ENCODE data around the gene CBX5.

The CBX5 gene

DNA sequence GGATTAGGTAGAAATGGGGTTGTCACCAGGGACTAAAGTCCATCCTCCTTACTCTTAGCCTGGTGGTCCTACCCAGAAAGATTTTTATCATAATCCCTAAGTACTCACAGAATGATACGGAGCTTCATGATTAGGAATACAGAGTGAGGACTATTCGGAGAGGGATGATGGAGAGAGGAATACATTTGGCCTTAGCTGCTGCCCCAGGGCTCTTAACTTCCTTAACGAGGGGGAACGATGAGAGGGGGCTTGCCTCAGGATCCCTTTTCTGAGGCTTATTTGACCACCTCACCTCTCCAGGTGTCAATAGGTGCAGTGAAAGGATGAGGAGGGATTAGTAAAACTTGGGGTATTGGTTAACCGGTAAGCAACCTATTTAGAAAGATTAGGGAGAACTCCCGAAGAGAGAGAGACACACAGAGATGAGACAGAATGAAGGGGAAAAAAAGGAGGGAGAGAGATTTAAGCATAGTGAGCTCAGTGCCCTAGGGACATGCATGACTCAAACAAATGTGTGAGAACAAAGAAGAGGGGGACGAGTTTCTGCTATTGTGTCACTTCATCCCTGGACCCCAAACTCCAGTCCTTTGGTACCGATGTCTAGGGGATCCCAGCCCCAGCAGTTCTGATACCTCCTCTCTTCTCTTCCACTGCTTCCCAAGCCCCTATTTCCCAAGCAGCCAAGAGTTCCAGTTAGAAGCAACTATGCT is 19.7 kb upstream of the CBX5 start:
- TF ChIP-seq, protein P1, sequence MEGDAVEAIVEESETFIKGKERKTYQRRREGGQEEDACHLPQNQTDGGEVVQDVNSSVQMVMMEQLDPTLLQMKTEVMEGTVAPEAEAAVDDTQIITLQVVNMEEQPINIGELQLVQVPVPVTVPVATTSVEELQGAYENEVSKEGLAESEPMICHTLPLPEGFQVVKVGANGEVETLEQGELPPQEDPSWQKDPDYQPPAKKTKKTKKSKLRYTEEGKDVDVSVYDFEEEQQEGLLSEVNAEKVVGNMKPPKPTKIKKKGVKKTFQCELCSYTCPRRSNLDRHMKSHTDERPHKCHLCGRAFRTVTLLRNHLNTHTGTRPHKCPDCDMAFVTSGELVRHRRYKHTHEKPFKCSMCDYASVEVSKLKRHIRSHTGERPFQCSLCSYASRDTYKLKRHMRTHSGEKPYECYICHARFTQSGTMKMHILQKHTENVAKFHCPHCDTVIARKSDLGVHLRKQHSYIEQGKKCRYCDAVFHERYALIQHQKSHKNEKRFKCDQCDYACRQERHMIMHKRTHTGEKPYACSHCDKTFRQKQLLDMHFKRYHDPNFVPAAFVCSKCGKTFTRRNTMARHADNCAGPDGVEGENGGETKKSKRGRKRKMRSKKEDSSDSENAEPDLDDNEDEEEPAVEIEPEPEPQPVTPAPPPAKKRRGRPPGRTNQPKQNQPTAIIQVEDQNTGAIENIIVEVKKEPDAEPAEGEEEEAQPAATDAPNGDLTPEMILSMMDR (IDR thresholded peaks at IDR 0.05; ENCODE audit: insufficient read depth, low read depth, low read length, missing control alignments): no peak
- no peak for DNase-seq (ENCODE audit: low read depth)
- no peak overlapping the region for H3K4me3 ChIP-seq (ENCODE audit: low read depth, low read length)

DNA sequence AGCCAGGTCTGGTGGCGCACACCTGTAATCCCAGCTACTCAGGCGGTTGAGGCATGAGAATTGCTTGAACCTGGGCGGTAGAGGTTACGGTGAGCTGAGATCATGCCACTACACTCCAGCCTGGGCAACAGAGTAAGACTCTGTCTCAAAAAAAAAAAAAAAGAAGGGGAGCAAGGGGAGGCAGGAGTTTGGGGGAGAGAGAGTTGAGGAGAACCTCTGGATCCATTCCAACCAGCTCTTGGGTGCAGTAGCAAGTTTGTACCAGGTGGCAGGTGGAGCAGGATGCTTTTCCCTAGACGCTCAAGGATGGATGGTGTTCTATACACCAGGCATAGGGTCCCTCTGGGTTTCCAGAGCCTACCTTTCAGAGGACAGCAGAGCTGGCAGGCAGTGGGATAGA is 19.0 kb upstream of the CBX5 start:
- DNase-seq (ENCODE audit: low read depth): no peak

GRCh38 chr12:54296393-54297099 is 16.6 kb upstream of the CBX5 start:
- no peak for DNase-seq (ENCODE audit: low read depth)
- TF ChIP-seq, protein P1 (IDR thresholded peaks at IDR 0.05; ENCODE audit: insufficient read depth, low read depth, low read length, missing control alignments): no peak
- no peak overlapping the region for H3K4me3 ChIP-seq (ENCODE audit: low read depth, low read length)

More for the DNA sequence above, 19.0 kb upstream of the CBX5 start:
- H3K4me3 ChIP-seq (ENCODE audit: low read depth, low read length): no peak overlapping the region
- TF ChIP-seq, protein P1 (IDR thresholded peaks at IDR 0.05; ENCODE audit: insufficient read depth, low read depth, low read length, missing control alignments): no peak

- DNase-seq (ENCODE audit: low read depth): no peak
- H3K4me3 ChIP-seq (ENCODE audit: low read depth, low read length): no peak overlapping the region
- TF ChIP-seq, protein P1 (IDR thresholded peaks at IDR 0.05; ENCODE audit: insufficient read depth, low read depth, low read length, missing control alignments): no peak
Measured at GRCh38 chr12:54294953-54295566, 15.1 kb upstream of the CBX5 start.

DNA sequence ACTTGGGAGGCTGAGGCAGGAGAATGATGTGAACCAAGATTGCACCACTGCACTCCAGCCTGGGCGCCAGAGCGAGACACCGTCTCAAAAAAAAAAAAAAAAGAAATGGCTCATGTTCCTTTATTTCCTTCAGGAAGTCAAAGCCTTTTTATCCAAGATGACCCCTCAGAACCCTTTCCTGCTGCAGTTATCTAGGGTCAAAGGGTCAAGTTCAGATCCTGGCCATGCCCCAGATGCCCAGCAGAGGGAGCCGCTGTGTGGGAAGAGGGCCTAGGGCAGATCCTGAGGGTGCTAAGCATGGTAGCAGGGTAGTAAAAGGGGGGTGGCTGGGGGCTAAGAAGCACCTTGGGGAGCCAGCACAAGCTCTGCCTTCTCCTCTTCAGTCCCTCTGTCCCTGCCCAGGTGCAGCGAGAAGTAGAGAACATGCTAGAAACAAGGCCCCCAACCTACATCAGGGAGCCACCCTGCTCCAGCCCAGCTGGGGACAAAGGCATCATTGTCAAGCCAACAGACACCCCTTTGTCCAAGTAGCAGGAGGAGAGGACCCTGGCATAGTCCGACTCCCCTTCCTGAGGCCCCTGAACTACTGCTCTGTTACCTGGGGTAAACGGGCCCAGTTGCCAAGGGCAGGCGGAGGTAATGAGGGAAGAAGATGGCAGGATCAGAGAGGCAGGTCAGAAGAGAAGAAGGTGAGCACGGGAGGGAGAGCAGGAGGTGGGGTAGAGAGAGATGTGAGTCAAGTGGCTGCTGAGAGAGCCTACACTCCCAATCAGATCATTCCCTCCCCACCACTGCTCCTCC is 14.4 kb upstream of the CBX5 start:
- TF ChIP-seq, protein P1 (IDR thresholded peaks at IDR 0.05; ENCODE audit: insufficient read depth, low read depth, low read length, missing control alignments): peak; percentile 86
- H3K4me3 ChIP-seq (ENCODE audit: low read depth, low read length): no peak overlapping the region
- peak; percentile 60 for DNase-seq (ENCODE audit: low read depth)

GRCh38 chr12:54292931-54293241 is 13.0 kb upstream of the CBX5 start:
- no peak for DNase-seq (ENCODE audit: low read depth)
- H3K4me3 ChIP-seq (ENCODE audit: low read depth, low read length): no peak overlapping the region
- TF ChIP-seq, protein P1 (IDR thresholded peaks at IDR 0.05; ENCODE audit: insufficient read depth, low read depth, low read length, missing control alignments): no peak
